PC-3 (cell line): ENCODE data around the gene CDK5RAP3.

Experiments used
- CTCF ChIP-seq: fragments of 300-600 bp; sonication (generic); conservative IDR thresholded peaks from 2 replicates; pipeline ENCODE4 v1.5.1; 2017; ENCODE audit warnings: antibody characterized with exemption, low read depth, mild to moderate bottlenecking, low read length
- EZH2phosphoT487 ChIP-seq: fragments of 300-600 bp; sonication (generic); IDR thresholded peaks from 2 replicates; pipeline ENCODE4 v1.6.1; 2018; ENCODE audit warnings: mild to moderate bottlenecking, antibody characterized with exemption, low read length, borderline replicate concordance

DNA sequence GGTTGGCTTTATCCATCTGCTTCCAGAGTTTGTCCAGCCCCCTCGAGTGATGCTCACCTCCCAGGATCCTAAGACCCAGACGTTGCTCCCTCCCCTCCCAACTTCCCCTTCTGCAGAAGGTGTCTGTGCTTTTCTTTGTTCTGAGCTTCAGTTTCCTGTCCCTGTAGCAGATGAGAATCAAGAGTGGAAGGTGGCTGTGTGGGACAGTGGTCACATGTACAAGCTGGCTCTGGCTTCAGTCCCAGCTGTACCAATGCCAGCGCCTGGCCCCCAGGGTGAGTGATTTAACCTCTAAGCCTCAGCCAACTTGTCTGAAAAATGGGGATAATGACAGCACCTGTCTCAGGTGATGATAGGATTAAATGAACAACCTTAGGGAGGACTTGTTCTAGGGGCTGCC is 21.0 kb upstream of the CDK5RAP3 start:
- no peak for TF ChIP-seq CTCF
- no peak for TF ChIP-seq EZH2phosphoT487
